ENCODE results near the gene NSDHL. TPM values are rescaled to one million over a fixed set of nuclear protein-coding genes. Genes with fewer than 3 reads are reported as not detected.

The NSDHL gene
- total RNA-seq, 2 experiments from 2014 or later: 13.7 to 20.2 TPM

- no peak for DNase-seq (ENCODE audit: low spot score)
- H2AFZ ChIP-seq (ENCODE audit: low read length): no peak overlapping the region
- BruUV-seq (replicated peaks): no TSS peak
- H3K79me2 ChIP-seq (ENCODE audit: insufficient read depth, low read depth, low read length): no peaks in the 10 kb centered on the region
- no peaks in the 10 kb centered on the region for H3K36me3 ChIP-seq (ENCODE audit: insufficient read depth, low read length)
- no peak for TF ChIP-seq EZH2phosphoT487 (IDR thresholded peaks at IDR 0.05; ENCODE audit: borderline replicate concordance, low read depth, low read length)
- H3K27ac ChIP-seq (ENCODE audit: low read depth, low read length, poor library complexity, severe bottlenecking): no peak overlapping the region
- no peaks in the 10 kb centered on the region for H4K20me1 ChIP-seq (ENCODE audit: insufficient read depth, low read length)
- H3K4me2 ChIP-seq (ENCODE audit: low read length): no peak overlapping the region
- ChIA-PET CTCF (ENCODE audit: unreplicated experiment) (no interaction called here), POLR2A (no interaction called here)
- no peaks in the 10 kb centered on the region for H3K9me2 ChIP-seq (ENCODE audit: insufficient read depth, low read length)
- H3K9me3 ChIP-seq (ENCODE audit: low read length): no peaks in the 10 kb centered on the region
- intact Hi-C loops (cut with micrococcal nuclease; ENCODE audit: unreplicated experiment): no loop called here
- H3K4me1 ChIP-seq (ENCODE audit: insufficient read depth, low read length, poor library complexity, severe bottlenecking): no peaks in the 10 kb centered on the region
- H3K4me3 ChIP-seq (ENCODE audit: low read depth, low read length, poor library complexity, severe bottlenecking): no peak overlapping the region
Observed at GRCh38 chrX:152881289-152881688, 50.4 kb downstream of the NSDHL start.

- intact Hi-C loops (cut with micrococcal nuclease; ENCODE audit: unreplicated experiment): no loop called here
- ChIA-PET CTCF (ENCODE audit: unreplicated experiment) (no interaction called here), POLR2A (interaction anchor here (1.0 kb wide), 1 partner anchor 11 kb away, joined by 4 read pairs; no protein-coding TSS in a partner anchor)
- no peaks in the 10 kb centered on the region for H3K79me2 ChIP-seq (ENCODE audit: insufficient read depth, low read depth, low read length)
- H4K20me1 ChIP-seq (ENCODE audit: insufficient read depth, low read length): no peaks in the 10 kb centered on the region
- TF ChIP-seq CTCF (conservative IDR thresholded peaks at IDR 0.05; ENCODE audit: low read length): no peak
- TF ChIP-seq EZH2phosphoT487 (IDR thresholded peaks at IDR 0.05; ENCODE audit: borderline replicate concordance, low read depth, low read length): no peak
- H3K4me3 ChIP-seq (ENCODE audit: low read depth, low read length, poor library complexity, severe bottlenecking): no peak overlapping the region
- H3K9me2 ChIP-seq (ENCODE audit: insufficient read depth, low read length): no peaks in the 10 kb centered on the region
- H3K4me1 ChIP-seq (ENCODE audit: insufficient read depth, low read length, poor library complexity, severe bottlenecking): no peaks in the 10 kb centered on the region
- no peak overlapping the region for H3K4me2 ChIP-seq (ENCODE audit: low read length)
- H3K9me3 ChIP-seq (ENCODE audit: low read length): no peaks in the 10 kb centered on the region
- H3K27ac ChIP-seq (ENCODE audit: low read depth, low read length, poor library complexity, severe bottlenecking): no peak overlapping the region
- no TSS peak for BruUV-seq (replicated peaks)
- no peak for DNase-seq (ENCODE audit: low spot score)
- H2AFZ ChIP-seq (ENCODE audit: low read length): no peak overlapping the region
- no peaks in the 10 kb centered on the region for H3K36me3 ChIP-seq (ENCODE audit: insufficient read depth, low read length)
Observed at GRCh38 chrX:152884171-152884570, 53.3 kb downstream of the NSDHL start.

GRCh38 chrX:152886716-152887115 is 55.9 kb downstream of the NSDHL start:
- Histone ChIP-seq H2AFZ (ENCODE audit: low read length) (no peak overlapping the region), H3K4me3 (ENCODE audit: low read depth, low read length, poor library complexity, severe bottlenecking) (no peak overlapping the region), H3K4me1 (ENCODE audit: insufficient read depth, low read length, poor library complexity, severe bottlenecking) (no peaks in the 10 kb centered on the region), H3K9me3 (ENCODE audit: low read length) (no peaks in the 10 kb centered on the region), H3K4me2 (ENCODE audit: low read length) (no peak overlapping the region), H3K9me2 (ENCODE audit: insufficient read depth, low read length) (no peaks in the 10 kb centered on the region), H3K36me3 (ENCODE audit: insufficient read depth, low read length) (no peaks in the 10 kb centered on the region), H3K27ac (ENCODE audit: low read depth, low read length, poor library complexity, severe bottlenecking) (no peak overlapping the region), H3K79me2 (ENCODE audit: insufficient read depth, low read depth, low read length) (no peaks in the 10 kb centered on the region), H4K20me1 (ENCODE audit: insufficient read depth, low read length) (no peaks in the 10 kb centered on the region)
- ChIA-PET CTCF (ENCODE audit: unreplicated experiment) (no interaction called here), POLR2A (no interaction called here)
- TF ChIP-seq EZH2phosphoT487 (IDR thresholded peaks at IDR 0.05; ENCODE audit: borderline replicate concordance, low read depth, low read length) (no peak), CTCF (conservative IDR thresholded peaks at IDR 0.05; ENCODE audit: low read length) (no peak)
- BruUV-seq (replicated peaks): no TSS peak
- DNase-seq (ENCODE audit: low spot score): no peak
- intact Hi-C loops (cut with micrococcal nuclease; ENCODE audit: unreplicated experiment): no loop called here
